ENCODE results near the gene ELOVL1.
A peak's percentile ranks its signal among the peaks of the same experiment; 100 is the strongest.

Gene ELOVL1

GRCh38 chr1:43334453-43335205, 33.2 kb downstream of the ELOVL1 start:
- DNase-seq (ENCODE audit: low spot score) = no peak
- TF ChIP-seq CTCF (IDR thresholded peaks at IDR 0.05; ENCODE audit: extremely low read depth, insufficient read depth, missing control alignments) = no peak
- in situ Hi-C loops (cut with MboI; ENCODE audit: low pct_unique_long_range_greater_than_20kb, low sequenced_read_pairs, unreplicated experiment) = no loop called here

- DNase-seq (ENCODE audit: low spot score) = no peak
- in situ Hi-C loops (cut with MboI; ENCODE audit: low pct_unique_long_range_greater_than_20kb, low sequenced_read_pairs, unreplicated experiment) = no loop called here
- no peak for TF ChIP-seq CTCF (IDR thresholded peaks at IDR 0.05; ENCODE audit: extremely low read depth, insufficient read depth, missing control alignments)
Measured at GRCh38 chr1:43331688-43332087, 36.1 kb downstream of the ELOVL1 start.

- DNase-seq (ENCODE audit: low spot score) = peak; percentile 61
- no peak for TF ChIP-seq CTCF (IDR thresholded peaks at IDR 0.05; ENCODE audit: extremely low read depth, insufficient read depth, missing control alignments)
- in situ Hi-C loops (cut with MboI; ENCODE audit: low pct_unique_long_range_greater_than_20kb, low sequenced_read_pairs, unreplicated experiment) = no loop called here
Measured at GRCh38 chr1:43329995-43330751, 37.6 kb downstream of the ELOVL1 start.

- DNase-seq (ENCODE audit: low spot score) = no peak
- TF ChIP-seq CTCF (IDR thresholded peaks at IDR 0.05; ENCODE audit: extremely low read depth, insufficient read depth, missing control alignments) = no peak
- in situ Hi-C loops (cut with MboI; ENCODE audit: low pct_unique_long_range_greater_than_20kb, low sequenced_read_pairs, unreplicated experiment) = no loop called here
Measured at GRCh38 chr1:43327549-43328292, 40.1 kb downstream of the ELOVL1 start.

GRCh38 chr1:43325381-43325780, 42.4 kb downstream of the ELOVL1 start:
- DNase-seq (ENCODE audit: low spot score) = no peak
- no peak for TF ChIP-seq CTCF (IDR thresholded peaks at IDR 0.05; ENCODE audit: extremely low read depth, insufficient read depth, missing control alignments)
- in situ Hi-C loops (cut with MboI; ENCODE audit: low pct_unique_long_range_greater_than_20kb, low sequenced_read_pairs, unreplicated experiment) = no loop called here

GRCh38 chr1:43324810-43325209, 43.0 kb downstream of the ELOVL1 start:
- DNase-seq (ENCODE audit: low spot score) = no peak
- TF ChIP-seq CTCF (IDR thresholded peaks at IDR 0.05; ENCODE audit: extremely low read depth, insufficient read depth, missing control alignments) = no peak
- in situ Hi-C loops (cut with MboI; ENCODE audit: low pct_unique_long_range_greater_than_20kb, low sequenced_read_pairs, unreplicated experiment) = no loop called here

All from GM13977 (cell line).